ENCODE data around the gene PLET1.

The PLET1 gene

GRCh38 chr11:112296044-112296443 lies 35.4 kb upstream of the PLET1 start:
- Histone ChIP-seq H3K27ac (ENCODE audit: extremely low read depth, low read depth, low read length) (no peak overlapping the region), H3K9me3 (ENCODE audit: control insufficient read depth, insufficient read depth, low read depth, low read length) (no peaks in the 10 kb centered on the region), H3K4me1 (ENCODE audit: control insufficient read depth, insufficient read depth, low read length) (no peaks in the 10 kb centered on the region; the same call in 1 of the 2 replicates), H3K36me3 (ENCODE audit: control insufficient read depth in 2 of 2, insufficient read depth in 1 of 2, low read length in 2 of 2) (no peaks in the 10 kb centered on the region), H3K4me3 (ENCODE audit: low read depth, low read length) (no peak overlapping the region)
- TF ChIP-seq ZBTB26 (tag by site-specific recombination; optimal IDR thresholded peaks at IDR 0.05) = no peak
- TF ChIP-seq ZFHX2 (tag by site-specific recombination; conservative IDR thresholded peaks at IDR 0.05) = no peak
- TF ChIP-seq, protein P1, sequence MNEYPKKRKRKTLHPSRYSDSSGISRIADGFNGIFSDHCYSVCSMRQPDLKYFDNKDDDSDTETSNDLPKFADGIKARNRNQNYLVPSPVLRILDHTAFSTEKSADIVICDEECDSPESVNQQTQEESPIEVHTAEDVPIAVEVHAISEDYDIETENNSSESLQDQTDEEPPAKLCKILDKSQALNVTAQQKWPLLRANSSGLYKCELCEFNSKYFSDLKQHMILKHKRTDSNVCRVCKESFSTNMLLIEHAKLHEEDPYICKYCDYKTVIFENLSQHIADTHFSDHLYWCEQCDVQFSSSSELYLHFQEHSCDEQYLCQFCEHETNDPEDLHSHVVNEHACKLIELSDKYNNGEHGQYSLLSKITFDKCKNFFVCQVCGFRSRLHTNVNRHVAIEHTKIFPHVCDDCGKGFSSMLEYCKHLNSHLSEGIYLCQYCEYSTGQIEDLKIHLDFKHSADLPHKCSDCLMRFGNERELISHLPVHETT (tag by site-specific recombination; IDR thresholded peaks at IDR 0.05) = no peak
- TF ChIP-seq ZNF548 (tag by site-specific recombination; IDR thresholded peaks at IDR 0.05) = no peak
- TF ChIP-seq ZNF530 (tag by site-specific recombination; IDR thresholded peaks at IDR 0.05; ENCODE audit: low read depth) = no peak
- TF ChIP-seq OVOL3 (tag by site-specific recombination; IDR thresholded peaks at IDR 0.05) = no peak
- no peak for TF ChIP-seq HOXA7 (CRISPR knock-in tag; IDR thresholded peaks at IDR 0.05; ENCODE audit: borderline replicate concordance)
- TF ChIP-seq, protein P2, sequence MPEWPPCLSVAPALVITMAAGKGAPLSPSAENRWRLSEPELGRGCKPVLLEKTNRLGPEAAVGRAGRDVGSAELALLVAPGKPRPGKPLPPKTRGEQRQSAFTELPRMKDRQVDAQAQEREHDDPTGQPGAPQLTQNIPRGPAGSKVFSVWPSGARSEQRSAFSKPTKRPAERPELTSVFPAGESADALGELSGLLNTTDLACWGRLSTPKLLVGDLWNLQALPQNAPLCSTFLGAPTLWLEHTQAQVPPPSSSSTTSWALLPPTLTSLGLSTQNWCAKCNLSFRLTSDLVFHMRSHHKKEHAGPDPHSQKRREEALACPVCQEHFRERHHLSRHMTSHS (tag by site-specific recombination; IDR thresholded peaks at IDR 0.05) = no peak
- no peak for TF ChIP-seq KLF9 (tag by site-specific recombination; IDR thresholded peaks at IDR 0.05; ENCODE audit: low read depth)
- TF ChIP-seq ZNF133 (tag by site-specific recombination; IDR thresholded peaks at IDR 0.05) = no peak
- TF ChIP-seq, protein P3, sequence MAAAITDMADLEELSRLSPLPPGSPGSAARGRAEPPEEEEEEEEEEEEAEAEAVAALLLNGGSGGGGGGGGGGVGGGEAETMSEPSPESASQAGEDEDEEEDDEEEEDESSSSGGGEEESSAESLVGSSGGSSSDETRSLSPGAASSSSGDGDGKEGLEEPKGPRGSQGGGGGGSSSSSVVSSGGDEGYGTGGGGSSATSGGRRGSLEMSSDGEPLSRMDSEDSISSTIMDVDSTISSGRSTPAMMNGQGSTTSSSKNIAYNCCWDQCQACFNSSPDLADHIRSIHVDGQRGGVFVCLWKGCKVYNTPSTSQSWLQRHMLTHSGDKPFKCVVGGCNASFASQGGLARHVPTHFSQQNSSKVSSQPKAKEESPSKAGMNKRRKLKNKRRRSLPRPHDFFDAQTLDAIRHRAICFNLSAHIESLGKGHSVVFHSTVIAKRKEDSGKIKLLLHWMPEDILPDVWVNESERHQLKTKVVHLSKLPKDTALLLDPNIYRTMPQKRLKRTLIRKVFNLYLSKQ (tag by site-specific recombination; IDR thresholded peaks at IDR 0.05; ENCODE audit: borderline replicate concordance) = no peak
- TF ChIP-seq TSHZ1 (tag by site-specific recombination; IDR thresholded peaks at IDR 0.05; ENCODE audit: borderline replicate concordance) = no peak
- TF ChIP-seq ZNF391 (tag by site-specific recombination; IDR thresholded peaks at IDR 0.05; ENCODE audit: borderline replicate concordance, low read depth) = no peak
- TF ChIP-seq ZNF843 (tag by site-specific recombination; IDR thresholded peaks at IDR 0.05) = no peak
- TF ChIP-seq ZNF26 (tag by site-specific recombination; IDR thresholded peaks at IDR 0.05) = no peak
- no peak for TF ChIP-seq ZNF48 (tag by site-specific recombination; IDR thresholded peaks at IDR 0.05)
- TF ChIP-seq ZNF341 (tag by site-specific recombination; IDR thresholded peaks at IDR 0.05; ENCODE audit: low read depth) = no peak
- no peak for TF ChIP-seq ZNF24 (tag by site-specific recombination; IDR thresholded peaks at IDR 0.05)
- no peak for TF ChIP-seq ZBTB1 (tag by site-specific recombination; IDR thresholded peaks at IDR 0.05)
- POLR2A ChIA-PET = no interaction called here
- CTCF ChIA-PET = interaction anchor here (0.6 kb wide), 1 partner anchor 823 kb away, joined by 3 read pairs; no protein-coding TSS in a partner anchor

Data from HEK293 (cell line).